ENCODE results near the gene CYTH3.

Gene CYTH3

GRCh38 chr7:6272481-6273323, at the start of gene CYTH3:
TSS of gene CYTH3 (minus strand) at chr7:6272624. CDS start at chr7:6272507, 117 bp downstream.
- H3K4me3 ChIP-seq (ENCODE audit: low read length): peak within 1 kb of the TSS; percentile 76
- TF ChIP-seq CTCF (IDR thresholded peaks at IDR 0.05; ENCODE audit: insufficient read depth, low read depth, low read length, missing control alignments): no peak
- DNase-seq (ENCODE audit: low read depth): peak; percentile 85

GRCh38 chr7:6320791-6321190, 48.4 kb upstream of the CYTH3 start:
- no peak overlapping the region for H3K4me3 ChIP-seq (ENCODE audit: low read length)
- no peak for DNase-seq (ENCODE audit: low read depth)
- TF ChIP-seq CTCF (IDR thresholded peaks at IDR 0.05; ENCODE audit: insufficient read depth, low read depth, low read length, missing control alignments): no peak

- TF ChIP-seq CTCF (IDR thresholded peaks at IDR 0.05; ENCODE audit: insufficient read depth, low read depth, low read length, missing control alignments): no peak
- no peak for DNase-seq (ENCODE audit: low read depth)
- no peak overlapping the region for H3K4me3 ChIP-seq (ENCODE audit: low read length)
These were observed 45.5 kb upstream of the CYTH3 start for GRCh38 chr7:6317797-6318438.

- TF ChIP-seq CTCF (IDR thresholded peaks at IDR 0.05; ENCODE audit: insufficient read depth, low read depth, low read length, missing control alignments): no peak
These were observed 43.8 kb upstream of the CYTH3 start for GRCh38 chr7:6316226-6316625.

GRCh38 chr7:6315746-6316145, 43.3 kb upstream of the CYTH3 start:
- no peak for DNase-seq (ENCODE audit: low read depth)
- H3K4me3 ChIP-seq (ENCODE audit: low read length): no peak overlapping the region
- TF ChIP-seq CTCF (IDR thresholded peaks at IDR 0.05; ENCODE audit: insufficient read depth, low read depth, low read length, missing control alignments): no peak

More at GRCh38 chr7:6316226-6316625, 43.8 kb upstream of the CYTH3 start:
- DNase-seq (ENCODE audit: low read depth): no peak
- H3K4me3 ChIP-seq (ENCODE audit: low read length): no peak overlapping the region

- no peak overlapping the region for H3K4me3 ChIP-seq (ENCODE audit: low read length)
- DNase-seq (ENCODE audit: low read depth): no peak
- no peak for TF ChIP-seq CTCF (IDR thresholded peaks at IDR 0.05; ENCODE audit: insufficient read depth, low read depth, low read length, missing control alignments)
These were observed 38.0 kb upstream of the CYTH3 start for GRCh38 chr7:6310271-6310993.

All from epithelial cell of esophagus (primary cell).